HCT116 (cell line): ENCODE data around the gene TNRC18. TPM values are rescaled to one million over a fixed set of nuclear protein-coding genes. Genes with fewer than 3 reads are reported as not detected.
"Not testable (repeated sequence)": the region's sequence is repeated elsewhere in the genome, so short reads cannot be mapped to it uniquely, and the experiment has no call there.

Experiments
- ATAC-seq: fragments of 200-7000 bp; cut with Tn5 transposase; 2 replicates; pipeline ENCODE4 v1.9.1; 2020; ENCODE audit warnings: mild to moderate bottlenecking, moderate library complexity
- BruUV-seq: library from RNA; stranded (reverse); fragments of 400-500 nt; replicated peaks from 2 replicates; lab custom pipeline; 2021; lab: Mats Ljungman, UMichigan
- CTCF ChIA-PET: fragments of 300-600 bp; sonication (Branson Sonifier 250); formaldehyde crosslinking; loops from one replicate; lab custom pipeline; 2021; ENCODE audit warnings: antibody characterized with exemption; lab: Charles Lee
- POLR2A ChIA-PET: fragments of 300-600, 350-600 bp; sonication (Branson Sonifier 250); formaldehyde crosslinking; loops from one replicate; lab custom pipeline; 2021; ENCODE audit warnings: antibody characterized with exemption; lab: Charles Lee
- RAD21 ChIA-PET, 2 experiments: fragments of 300-600 bp; sonication (Branson Sonifier 250); formaldehyde crosslinking; loops; one replicate each; lab custom pipeline; 2023; ENCODE audit warnings: low total read pairs in 2 of 2; ENCODE audit not compliant: uncharacterized antibody in 2 of 2, unreplicated experiment in 2 of 2, low non-redundant PET in 1 of 2; lab: Charles Lee
- DNase-seq: peaks from one replicate; pipeline ENCODE4 v3.0.0-alpha.2; 2010; ENCODE audit warnings: low read depth, low spot score
- H2AFZ ChIP-seq: fragments of 200-600 bp; shearing (Covaris generic), sonication (generic); 2 replicates; pipeline ENCODE4 v1.6.1; 2017; ENCODE audit warnings: low read depth, mixed run types, mixed read lengths, antibody characterized with exemption, low read length; ENCODE audit not compliant: poor library complexity, severe bottlenecking
- H3K27ac ChIP-seq: 2 replicates; pipeline ENCODE4 v1.5.1; 2012; ENCODE audit warnings: low read depth, low read length
- H3K27me3 ChIP-seq: fragments of 200-600 bp; sonication (generic); 2 replicates; pipeline ENCODE4 v1.6.1; 2016; ENCODE audit warnings: mixed run types, low read length, mixed read lengths; ENCODE audit not compliant: insufficient read depth
- H3K36me3 ChIP-seq, 2 experiments: fragments of 200-500 bp in 1 of 2; fragments of 200-600 bp in 1 of 2; sonication (Bioruptor generic) in 1 of 2; sonication (generic) in 1 of 2; 2 replicates each; pipeline versions ENCODE4 v1.5.1 to v1.6.1; 2014 to 2016; ENCODE audit warnings: low read length in 2 of 2, inconsistent platforms in 1 of 2, mixed read lengths in 1 of 2, mixed run types in 1 of 2; ENCODE audit not compliant: insufficient read depth in 2 of 2, control insufficient read depth in 1 of 2
- H3K4me1 ChIP-seq, 2 experiments: fragments of 200-600 bp in 1 of 2; sonication (generic) in 1 of 2; 2 replicates each; pipeline versions ENCODE4 v1.5.1 to v1.6.1; 2012 to 2017; ENCODE audit warnings: low read length in 2 of 2, inconsistent platforms in 1 of 2, mild to moderate bottlenecking in 1 of 2, mixed read lengths in 1 of 2, mixed run types in 1 of 2, moderate library complexity in 1 of 2; ENCODE audit not compliant: insufficient read depth in 2 of 2, control insufficient read depth in 1 of 2
- H3K4me2 ChIP-seq: fragments of 200-600 bp; sonication (generic); 2 replicates; pipeline ENCODE4 v1.6.1; 2017; ENCODE audit warnings: mixed run types, low read length, mixed read lengths
- H3K4me3 ChIP-seq, 2 experiments: fragments of 200-600 bp in 1 of 2; sonication (generic) in 1 of 2; replicated peaks in 1 of 2; 2 replicates each; pipeline ENCODE4 v1.5.1; 2011 to 2016; ENCODE audit warnings: low read length in 2 of 2, control low read depth in 1 of 2, low read depth in 1 of 2, mild to moderate bottlenecking in 1 of 2, mixed read lengths in 1 of 2, mixed run types in 1 of 2
- H3K79me2 ChIP-seq: fragments of 200-600 bp; sonication (generic); 2 replicates; pipeline ENCODE4 v1.6.1; 2017; ENCODE audit warnings: mild to moderate bottlenecking, mixed run types, low read length, moderate library complexity, mixed read lengths; ENCODE audit not compliant: insufficient read depth
- H3K9ac ChIP-seq: fragments of 200-600 bp; sonication (generic); 2 replicates; pipeline ENCODE4 v1.6.1; 2016; ENCODE audit warnings: low read length, mixed read lengths
- H3K9me2 ChIP-seq: fragments of 200-600 bp; sonication (generic), shearing (Covaris generic); 2 replicates; pipeline ENCODE4 v1.6.1; 2017; ENCODE audit warnings: mixed run types, mild to moderate bottlenecking, moderate library complexity; ENCODE audit not compliant: insufficient read depth
- H3K9me3 ChIP-seq, 2 experiments: fragments of 200-500 bp in 1 of 2; fragments of 200-600 bp in 1 of 2; sonication (Bioruptor generic) in 1 of 2; sonication (generic) in 1 of 2; 2 replicates each; pipeline ENCODE4 v1.6.1; 2014 to 2017; ENCODE audit warnings: low read length in 2 of 2, mixed read lengths in 2 of 2, inconsistent platforms in 1 of 2, low read depth in 1 of 2, mild to moderate bottlenecking in 1 of 2, mixed run types in 1 of 2, moderate library complexity in 1 of 2; ENCODE audit not compliant: control insufficient read depth in 1 of 2, insufficient read depth in 1 of 2
- H4K20me1 ChIP-seq: fragments of 200-600 bp; sonication (generic), shearing (Covaris generic); 2 replicates; pipeline ENCODE4 v1.6.1; 2017; ENCODE audit warnings: mixed run types, mild to moderate bottlenecking, moderate library complexity; ENCODE audit not compliant: insufficient read depth
- EGR1 ChIP-seq: IDR thresholded peaks from 2 replicates; pipeline ENCODE4 v1.6.1; 2012; ENCODE audit warnings: low read depth
- ELF1 ChIP-seq: IDR thresholded peaks from 2 replicates; pipeline ENCODE4 v1.6.1; 2012; ENCODE audit warnings: low read depth, borderline replicate concordance
- POLR2A ChIP-seq: IDR thresholded peaks from 2 replicates; pipeline ENCODE4 v1.7.0; 2011; ENCODE audit warnings: borderline replicate concordance; ENCODE audit not compliant: insufficient read depth, insufficient read length; ENCODE audit errors: extremely low read depth
- SP1 ChIP-seq: IDR thresholded peaks from 2 replicates; pipeline ENCODE4 v1.6.1; 2012; ENCODE audit warnings: low read depth
- ZBTB33 ChIP-seq: IDR thresholded peaks from 2 replicates; pipeline ENCODE4 v1.6.1; 2011; ENCODE audit warnings: mild to moderate bottlenecking, low read length, moderate library complexity; ENCODE audit not compliant: insufficient replicate concordance; ENCODE audit errors: extremely low read depth
- ZFX ChIP-seq: fragments of 450-650 bp; IDR thresholded peaks from 2 replicates; pipeline ENCODE4 v1.6.1; 2017
- intact Hi-C: fragments of 100-400 bp; cut with micrococcal nuclease; formaldehyde crosslinking; loops from 2 replicates; pipeline ENCODE4 v1.10.0; 2022
- total RNA-seq: library from RNA; stranded (reverse); gene quantifications from one replicate; pipeline ENCODE4 v1.2.1, GENCODE V29; 2021; ENCODE audit not compliant: unreplicated experiment

Gene TNRC18
- total RNA-seq, 1 experiment from 2014 or later, result 101 TPM

- POLR2A ChIA-PET, result no interaction called here
- intact Hi-C loops, result no loop called here
- no peak for TF ChIP-seq POLR2A
- TF ChIP-seq ZFX, result no peak
- TF ChIP-seq EGR1, result no peak
- no peak for TF ChIP-seq ELF1
- TF ChIP-seq SP1, result no peak
- no peak for TF ChIP-seq ZBTB33
These were observed 49.0 kb upstream of the TNRC18 start for GRCh38 chr7:5472432-5473315.

DNA sequence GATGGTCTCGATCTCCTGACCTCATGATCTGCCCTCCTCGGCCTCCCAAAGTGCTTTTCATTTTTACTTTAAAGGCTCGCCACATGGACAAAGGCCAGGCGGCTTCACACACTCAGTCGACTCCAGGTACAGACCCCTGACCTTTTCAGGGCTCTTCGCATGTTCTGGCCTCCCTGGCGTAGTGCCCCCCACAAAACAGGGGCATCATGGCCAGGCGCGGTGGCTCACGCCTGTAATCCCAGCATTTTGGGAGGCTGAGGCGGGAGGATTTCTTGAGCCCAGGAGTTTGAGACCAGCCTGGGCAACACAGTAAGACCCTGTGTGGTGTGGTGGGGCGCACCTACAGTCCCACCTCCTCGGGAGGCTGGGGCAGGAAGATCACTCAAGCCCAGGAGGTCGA is 48.0 kb upstream of the TNRC18 start:
- ATAC-seq, H2AFZ ChIP-seq, H3K27me3 ChIP-seq, CTCF ChIA-PET, DNase-seq, BruUV-seq, H3K4me2 ChIP-seq, POLR2A ChIA-PET, H3K79me2 ChIP-seq, H3K4me1 ChIP-seq, intact Hi-C loops, H3K9me2 ChIP-seq, H3K27ac ChIP-seq, H4K20me1 ChIP-seq, H3K36me3 ChIP-seq, H3K4me3 ChIP-seq, H3K9me3 ChIP-seq, H3K9ac ChIP-seq: not testable (repeated sequence)
- RAD21 ChIA-PET, result interaction anchor here in 1 of 2 experiments (0.7 kb wide), 1 partner anchor 50 kb away, joined by 3 read pairs; no protein-coding TSS in a partner anchor

More at GRCh38 chr7:5472432-5473315, 49.0 kb upstream of the TNRC18 start:
- Histone ChIP-seq H4K20me1 (no peaks in the 10 kb centered on the region), H3K4me2 (no peak overlapping the region), H3K4me1 (no peaks in the 10 kb centered on the region), H3K9me2 (no peaks in the 10 kb centered on the region), H3K27ac (no peak overlapping the region), H3K79me2 (no peaks in the 10 kb centered on the region), H2AFZ (no peak overlapping the region), H3K36me3 (no peaks in the 10 kb centered on the region), H3K27me3 (no peaks in the 10 kb centered on the region), H3K4me3 (no peak overlapping the region), H3K9ac (no peak overlapping the region), H3K9me3 (peaks cover 0 to 4% of the 10 kb centered on the region in 2 experiments; a peak in 1 of 4 replicates)
- ChIA-PET RAD21 (interaction anchor here in 1 of 2 experiments (0.7 kb wide), 1 partner anchor 51 kb away, joined by 3 read pairs; no protein-coding TSS in a partner anchor), CTCF (no interaction called here)
- DNase-seq (no peak), ATAC-seq (peak; percentile 46; the same call in 1 of the 2 replicates)
- no TSS peak for BruUV-seq
